ENCODE data around the gene CACNA1D. TPM values are rescaled to one million over a fixed set of nuclear protein-coding genes. Genes with fewer than 3 reads are reported as not detected.

The CACNA1D gene
- total RNA-seq, 4 donors from 2014 or later = 12.7 to 98.9 (median 25.0) TPM

GRCh38 chr3:53798144-53798543 is 303.7 kb downstream of the CACNA1D start:
- in situ Hi-C loops (cut with MboI; ENCODE audit: low pct_ligation_motif_present in 1 of 4, low pct_unique_long_range_greater_than_20kb in 1 of 4, low sequenced_read_pairs in 3 of 4) = no loop called here
- H3K27me3 ChIP-seq = no peaks in the 10 kb centered on the region
- TF ChIP-seq CTCF (IDR thresholded peaks at IDR 0.05) = no peak
- no peak for TF ChIP-seq POLR2A (IDR thresholded peaks at IDR 0.05)
- TF ChIP-seq POLR2AphosphoS5 (IDR thresholded peaks at IDR 0.05) = no peak
- no peak for TF ChIP-seq EP300 (IDR thresholded peaks at IDR 0.05; ENCODE audit: low read depth)
- no peaks in the 10 kb centered on the region for H3K4me1 ChIP-seq
- intact Hi-C loops (cut with DNase I; ENCODE audit: low total_unique reads) = no loop called here
- H3K4me3 ChIP-seq = no peak overlapping the region
- DNase-seq = no peak
- WGBS, 2 donors (ENCODE audit: low coverage in 1 of 2) = 82% methylated on average over 8 of the region's 8 CpGs; no CpG with 5 or more reads in 1 of the 2 donors
- H3K9me3 ChIP-seq = no peaks in the 10 kb centered on the region
- no peaks in the 10 kb centered on the region for H3K36me3 ChIP-seq
- H3K27ac ChIP-seq = no peak overlapping the region

- no peaks in the 10 kb centered on the region for H3K9me3 ChIP-seq
- H3K4me3 ChIP-seq = no peak overlapping the region
- no peaks in the 10 kb centered on the region for H3K4me1 ChIP-seq
- TF ChIP-seq POLR2A (IDR thresholded peaks at IDR 0.05) (no peak), POLR2AphosphoS5 (IDR thresholded peaks at IDR 0.05) (no peak), CTCF (IDR thresholded peaks at IDR 0.05) (no peak)
- WGBS, 2 donors (ENCODE audit: low coverage in 1 of 2) = 80 to 96% methylated on average over 1 to 12 of the region's 12 CpGs
- in situ Hi-C loops (cut with MboI; ENCODE audit: low pct_ligation_motif_present in 1 of 4, low pct_unique_long_range_greater_than_20kb in 1 of 4, low sequenced_read_pairs in 3 of 4) (no loop called here), intact Hi-C loops (cut with DNase I; ENCODE audit: low total_unique reads) (no loop called here)
- no peak overlapping the region for H3K27ac ChIP-seq
- no peaks in the 10 kb centered on the region for H3K27me3 ChIP-seq
- H3K36me3 ChIP-seq = no peaks in the 10 kb centered on the region
- DNase-seq = no peak
Observed at GRCh38 chr3:53799338-53799865, 305.0 kb downstream of the CACNA1D start.

- TF ChIP-seq CTCF (IDR thresholded peaks at IDR 0.05) (no peak), POLR2A (IDR thresholded peaks at IDR 0.05) (no peak), EP300 (IDR thresholded peaks at IDR 0.05; ENCODE audit: low read depth) (no peak), POLR2AphosphoS5 (IDR thresholded peaks at IDR 0.05) (no peak)
- Histone ChIP-seq H3K4me3 (no peak overlapping the region), H3K4me1 (no peaks in the 10 kb centered on the region), H3K27ac (no peak overlapping the region), H3K27me3 (no peaks in the 10 kb centered on the region), H3K36me3 (no peaks in the 10 kb centered on the region), H3K9me3 (no peaks in the 10 kb centered on the region)
- no peak for DNase-seq
- 82 to 83% methylated on average over 4 to 16 of the region's 16 CpGs for WGBS, 2 donors (ENCODE audit: low coverage in 1 of 2)
- in situ Hi-C loops (cut with MboI; ENCODE audit: low pct_ligation_motif_present in 1 of 4, low pct_unique_long_range_greater_than_20kb in 1 of 4, low sequenced_read_pairs in 3 of 4) = no loop called here
- intact Hi-C loops (cut with DNase I; ENCODE audit: low total_unique reads) = no loop called here
Observed at GRCh38 chr3:53800041-53800906, 305.9 kb downstream of the CACNA1D start.

- H3K27me3 ChIP-seq = no peaks in the 10 kb centered on the region
- no peak overlapping the region for H3K4me3 ChIP-seq
- in situ Hi-C loops (cut with MboI; ENCODE audit: low pct_ligation_motif_present in 1 of 4, low pct_unique_long_range_greater_than_20kb in 1 of 4, low sequenced_read_pairs in 3 of 4) (no loop called here), intact Hi-C loops (cut with DNase I; ENCODE audit: low total_unique reads) (no loop called here)
- 87% methylated on average over 9 of the region's 9 CpGs; no CpG with 5 or more reads in 1 of the 2 donors for WGBS, 2 donors (ENCODE audit: low coverage in 1 of 2)
- DNase-seq = no peak
- H3K36me3 ChIP-seq = no peaks in the 10 kb centered on the region
- TF ChIP-seq POLR2AphosphoS5 (IDR thresholded peaks at IDR 0.05) (no peak), EP300 (IDR thresholded peaks at IDR 0.05; ENCODE audit: low read depth) (no peak), CTCF (IDR thresholded peaks at IDR 0.05) (no peak), POLR2A (IDR thresholded peaks at IDR 0.05) (no peak)
- H3K4me1 ChIP-seq = peaks cover 0 to 2% (median 2%) of the 10 kb centered on the region in 4 donors
- no peak overlapping the region for H3K27ac ChIP-seq
- no peaks in the 10 kb centered on the region for H3K9me3 ChIP-seq
Observed at GRCh38 chr3:53801319-53801718, 306.9 kb downstream of the CACNA1D start.
